ENCODE data around the gene URGCP. TPM values are rescaled to one million over a fixed set of nuclear protein-coding genes. Genes with fewer than 3 reads are reported as not detected.

Gene URGCP
- total RNA-seq, 1 experiment from 2014 or later, result 28.0 TPM

GRCh38 chr7:43884617-43885016, 21.8 kb downstream of the URGCP start:
- Histone ChIP-seq H3K4me3 (replicated peaks in 1 of 2; ENCODE audit: low read depth in 1 of 2, low read length in 2 of 2) (no peak overlapping the region), H3K4me2 (ENCODE audit: low read length) (no peak overlapping the region), H3K4me1 (ENCODE audit: control insufficient read depth in 1 of 2, insufficient read depth in 2 of 2, low read length in 2 of 2) (peaks cover 0 to 8% of the 10 kb centered on the region in 2 experiments; a peak in 2 of 4 replicates), H3K79me2 (ENCODE audit: insufficient read depth, low read length) (peaks cover 33% of the 10 kb centered on the region), H4K20me1 (ENCODE audit: insufficient read depth) (peaks cover 4% of the 10 kb centered on the region; the same call in 1 of the 2 replicates), H3K9me3 (ENCODE audit: control insufficient read depth in 1 of 2, insufficient read depth in 1 of 2, low read depth in 1 of 2, low read length in 2 of 2) (no peaks in the 10 kb centered on the region), H2AFZ (ENCODE audit: low read depth, low read length, poor library complexity, severe bottlenecking) (no peak overlapping the region), H3K36me3 (ENCODE audit: control insufficient read depth in 1 of 2, insufficient read depth in 2 of 2, low read length in 2 of 2) (peaks cover 25 to 33% of the 10 kb centered on the region in 2 experiments), H3K27ac (ENCODE audit: low read depth, low read length) (no peak overlapping the region), H3K9me2 (ENCODE audit: insufficient read depth) (no peaks in the 10 kb centered on the region), H3K27me3 (ENCODE audit: insufficient read depth, low read length) (no peaks in the 10 kb centered on the region), H3K9ac (ENCODE audit: low read length) (no peak overlapping the region)
- ChIA-PET RAD21 (ENCODE audit: low non-redundant PET in 1 of 2, low total read pairs in 2 of 2, uncharacterized antibody in 2 of 2, unreplicated experiment in 2 of 2) (interaction anchor here in 1 of 2 experiments (0.6 kb wide), 1 partner anchor 17 kb away, joined by 7 read pairs; no protein-coding TSS in a partner anchor), POLR2A (interaction anchor here (1.9 kb wide), 1 partner anchor 15 kb away, joined by 6 read pairs; the partner anchor contains the start of gene MRPS24), CTCF (no interaction called here)
- DNase-seq (ENCODE audit: low read depth, low spot score) (no peak), ATAC-seq (no peak)
- TF ChIP-seq POLR2AphosphoS5 (IDR thresholded peaks at IDR 0.05; ENCODE audit: low read depth, low read length) (no peak), JUND (IDR thresholded peaks at IDR 0.05) (no peak), RAD21 (IDR thresholded peaks at IDR 0.05; ENCODE audit: low read depth) (no peak), ELF1 (IDR thresholded peaks at IDR 0.05; ENCODE audit: borderline replicate concordance, low read depth) (no peak), CEBPB (IDR thresholded peaks at IDR 0.05; ENCODE audit: low read depth) (no peak), ZFX (IDR thresholded peaks at IDR 0.05) (no peak)
- BruUV-seq (replicated peaks), result no TSS peak
- intact Hi-C loops (cut with micrococcal nuclease), result no loop called here

- no peak overlapping the region for H3K9ac ChIP-seq (ENCODE audit: low read length)
- H3K79me2 ChIP-seq (ENCODE audit: insufficient read depth, low read length), result peaks cover 29% of the 10 kb centered on the region
- H3K9me2 ChIP-seq (ENCODE audit: insufficient read depth), result no peaks in the 10 kb centered on the region
- POLR2A ChIA-PET, result interaction anchor here (1.9 kb wide), 1 partner anchor 15 kb away, joined by 6 read pairs; the partner anchor contains the start of gene MRPS24
- no peak overlapping the region for H3K4me2 ChIP-seq (ENCODE audit: low read length)
- no TSS peak for BruUV-seq (replicated peaks)
- no peaks in the 10 kb centered on the region; the same call in 1 of the 2 replicates for H4K20me1 ChIP-seq (ENCODE audit: insufficient read depth)
- peaks cover 26 to 33% of the 10 kb centered on the region in 2 experiments for H3K36me3 ChIP-seq (ENCODE audit: control insufficient read depth in 1 of 2, insufficient read depth in 2 of 2, low read length in 2 of 2)
- ATAC-seq (no peak), DNase-seq (ENCODE audit: low read depth, low spot score) (no peak)
- intact Hi-C loops (cut with micrococcal nuclease), result no loop called here
- TF ChIP-seq ZNF274 (IDR thresholded peaks at IDR 0.05; ENCODE audit: low read depth, low read length) (no peak), TCF7L2 (IDR thresholded peaks at IDR 0.05; ENCODE audit: borderline replicate concordance, extremely low read depth, insufficient read depth, insufficient read length) (no peak), YY1 (IDR thresholded peaks at IDR 0.05; ENCODE audit: extremely low read depth, insufficient replicate concordance, low read depth, low read length) (no peak), ATF3 (IDR thresholded peaks at IDR 0.05) (no peak), ZBTB33 (IDR thresholded peaks at IDR 0.05; ENCODE audit: extremely low read depth, insufficient replicate concordance, low read length) (no peak), REST (IDR thresholded peaks at IDR 0.05; ENCODE audit: low read depth) (no peak), ELF1 (IDR thresholded peaks at IDR 0.05; ENCODE audit: borderline replicate concordance, low read depth) (no peak), CEBPB (IDR thresholded peaks at IDR 0.05; ENCODE audit: low read depth) (no peak), FOSL1 (IDR thresholded peaks at IDR 0.05; ENCODE audit: low read depth) (no peak)
- CTCF ChIA-PET, result no interaction called here
- H3K27ac ChIP-seq (ENCODE audit: low read depth, low read length), result no peak overlapping the region
- RAD21 ChIA-PET (ENCODE audit: low non-redundant PET in 1 of 2, low total read pairs in 2 of 2, uncharacterized antibody in 2 of 2, unreplicated experiment in 2 of 2), result interaction anchor here in 1 of 2 experiments (0.5 kb wide), 1 partner anchor 164 kb away, joined by 3 read pairs; no protein-coding TSS in a partner anchor
- no peak overlapping the region for H3K4me3 ChIP-seq (replicated peaks in 1 of 2; ENCODE audit: low read depth in 1 of 2, low read length in 2 of 2)
- no peak overlapping the region for H2AFZ ChIP-seq (ENCODE audit: low read depth, low read length, poor library complexity, severe bottlenecking)
- H3K9me3 ChIP-seq (ENCODE audit: control insufficient read depth in 1 of 2, insufficient read depth in 1 of 2, low read depth in 1 of 2, low read length in 2 of 2), result no peaks in the 10 kb centered on the region
- no peaks in the 10 kb centered on the region for H3K27me3 ChIP-seq (ENCODE audit: insufficient read depth, low read length)
- H3K4me1 ChIP-seq (ENCODE audit: control insufficient read depth in 1 of 2, insufficient read depth in 2 of 2, low read length in 2 of 2), result peaks cover 0 to 4% of the 10 kb centered on the region in 2 experiments; a peak in 1 of 4 replicates
These were observed 22.2 kb downstream of the URGCP start for GRCh38 chr7:43884209-43884608.

Data from HCT116 (cell line).